GM18507 (cell line): Measurements from ENCODE around the gene RRAD.

Experiments used
- DNase-seq: peaks from one replicate; pipeline ENCODE4 v3.0.0; 2011; ENCODE audit warnings: low read depth; ENCODE audit not compliant: insufficient read length; ENCODE audit errors: extremely low spot score
- FAIRE-seq: peaks from 2 replicates; lab custom pipeline; 2011; peaks lifted over from hg19 to GRCh38; lab: Jason Lieb, UNC

Gene RRAD

GRCh38 chr16:66920299-66920590 lies 5.1 kb downstream of the RRAD start:
- FAIRE-seq = no peak
- DNase-seq = no peak

- no peak for FAIRE-seq
- DNase-seq = no peak
Observed at GRCh38 chr16:66919569-66920298, 5.6 kb downstream of the RRAD start.

GRCh38 chr16:66918803-66919568 lies 6.3 kb downstream of the RRAD start, which contains the start of gene CDH16:
Gene CDH16 (minus strand): TSS chr16:66918885. CDS start chr16:66918065, 820 bp downstream.
- DNase-seq (no peak), FAIRE-seq (no peak)

- DNase-seq = no peak
- FAIRE-seq = no peak
Observed at GRCh38 chr16:66918355-66918754, 7.0 kb downstream of the RRAD start.

GRCh38 chr16:66917741-66918140 lies 7.6 kb downstream of the RRAD start:
- DNase-seq (no peak), FAIRE-seq (no peak)

GRCh38 chr16:66916518-66916917 lies 8.8 kb downstream of the RRAD start:
- DNase-seq = no peak

GRCh38 chr16:66915041-66915440 lies 10.3 kb downstream of the RRAD start:
- FAIRE-seq = no peak
- DNase-seq = no peak

More at GRCh38 chr16:66916518-66916917, 8.8 kb downstream of the RRAD start:
- no peak for FAIRE-seq

- no peak for FAIRE-seq
Observed at GRCh38 chr16:66914541-66914940, 10.8 kb downstream of the RRAD start.

GRCh38 chr16:66913711-66914110 lies 11.6 kb downstream of the RRAD start:
- DNase-seq = no peak
- FAIRE-seq = no peak

More at GRCh38 chr16:66914541-66914940, 10.8 kb downstream of the RRAD start:
- no peak for DNase-seq

- no peak for FAIRE-seq
- DNase-seq = no peak
Observed at GRCh38 chr16:66913081-66913480, 12.3 kb downstream of the RRAD start.

GRCh38 chr16:66911801-66912200 lies 13.5 kb downstream of the RRAD start:
- DNase-seq (no peak), FAIRE-seq (no peak)

GRCh38 chr16:66911112-66911511 lies 14.2 kb downstream of the RRAD start:
- DNase-seq (no peak), FAIRE-seq (no peak)

GRCh38 chr16:66910175-66910940 lies 15.0 kb downstream of the RRAD start:
- FAIRE-seq (no peak), DNase-seq (no peak)

- DNase-seq = no peak
- no peak for FAIRE-seq
Observed at GRCh38 chr16:66908762-66909559, 16.4 kb downstream of the RRAD start.

GRCh38 chr16:66908116-66908515 lies 17.2 kb downstream of the RRAD start:
- no peak for FAIRE-seq
- DNase-seq = no peak

- DNase-seq (no peak), FAIRE-seq (no peak)
Observed at GRCh38 chr16:66906916-66907836, 18.2 kb downstream of the RRAD start.

- no peak for DNase-seq
- FAIRE-seq = no peak
Observed at GRCh38 chr16:66905633-66906539, 19.4 kb downstream of the RRAD start.
